Natural killer cell (primary cell): ENCODE results near the gene NKX3-2. TPM values are rescaled to one million over a fixed set of nuclear protein-coding genes. Genes with fewer than 3 reads are reported as not detected.

Experiments
- ATAC-seq, 3 donors: fragments of 150-1000 bp in 2 of 3; fragments of 200-7000 bp in 1 of 3; cut with Tn5 transposase; 1 replicate in 1 of 3; 2 replicates in 2 of 3; pipeline ENCODE4 v1.10.0; 2021; ENCODE audit warnings: mild to moderate bottlenecking in 2 of 3, moderate library complexity in 2 of 3
- DNase-seq, 2 donors: peaks; one replicate each; pipeline versions ENCODE4 v3.0.0 to v3.0.0-alpha.2; 2013 to 2021; ENCODE audit warnings: mixed read lengths in 1 of 2
- H3K27ac ChIP-seq: one replicate; pipeline ENCODE4 v1.5.1; 2013; ENCODE audit warnings: mild to moderate bottlenecking, low read length
- H3K27me3 ChIP-seq: one replicate; pipeline ENCODE4 v1.6.1; 2013; ENCODE audit warnings: low read length; ENCODE audit not compliant: control insufficient read depth, insufficient read depth
- H3K36me3 ChIP-seq: one replicate; pipeline ENCODE4 v1.6.1; 2013; ENCODE audit warnings: low read length; ENCODE audit not compliant: control insufficient read depth, insufficient read depth
- H3K4me1 ChIP-seq: one replicate; pipeline ENCODE4 v1.6.1; 2013; ENCODE audit warnings: low read length; ENCODE audit not compliant: control insufficient read depth, insufficient read depth
- H3K4me3 ChIP-seq: one replicate; pipeline ENCODE4 v1.5.1; 2013; ENCODE audit warnings: low read length
- H3K9me3 ChIP-seq: one replicate; pipeline ENCODE4 v1.6.1; 2013; ENCODE audit warnings: low read length; ENCODE audit not compliant: control insufficient read depth, insufficient read depth
- H3K27ac Mint-ChIP-seq, 2 donors: one replicate each; pipeline ENCODE4 v1.8.0; 2022; ENCODE audit warnings: mild to moderate bottlenecking in 2 of 2, mixed read lengths in 2 of 2, moderate library complexity in 1 of 2
- H3K27me3 Mint-ChIP-seq, 2 donors: one replicate each; pipeline ENCODE4 v1.8.0; 2022; ENCODE audit warnings: low read depth in 2 of 2, mixed read lengths in 2 of 2
- H3K36me3 Mint-ChIP-seq: one replicate; pipeline ENCODE4 v1.8.0; 2022; ENCODE audit warnings: mixed read lengths
- H3K4me1 Mint-ChIP-seq, 2 donors: one replicate each; pipeline ENCODE4 v1.8.0; 2022; ENCODE audit warnings: mixed read lengths in 2 of 2
- H3K4me3 Mint-ChIP-seq: one replicate; pipeline ENCODE4 v1.8.0; 2022; ENCODE audit warnings: mild to moderate bottlenecking, moderate library complexity, mixed read lengths
- H3K9me3 Mint-ChIP-seq, 2 donors: one replicate each; pipeline ENCODE4 v1.8.0; 2022; ENCODE audit warnings: mixed read lengths in 2 of 2
- WGBS: methylation state at CpG from one replicate; pipeline ENCODE4 v1.1.7; 2013; ENCODE audit warnings: missing lambda C conversion rate; ENCODE audit not compliant: insufficient coverage; 5-methylcytosine and 5-hydroxymethylcytosine counted together
- intact Hi-C: fragments of 100-400 bp; cut with micrococcal nuclease; formaldehyde crosslinking; loops from one replicate; pipeline ENCODE4 v1.14.2; 2022
- total RNA-seq, 4 donors: library from RNA; stranded (reverse); fragments of 120-200 nt in 1 of 4; gene quantifications; one replicate each; pipeline versions ENCODE4 v1.2.3 to v1.2.4, GENCODE V29; 2013 to 2022
- TF ChIP-seq, protein P1 (sequence below): fragments of 200-600 bp; IDR thresholded peaks from one replicate; pipeline ENCODE4 v1.8.0; 2022; ENCODE audit warnings: antibody characterized with exemption

Gene NKX3-2
- total RNA-seq, 3 donors from 2014 or later (not counting 1 experiment from before 2014, with no cell fraction given): not detected

DNA sequence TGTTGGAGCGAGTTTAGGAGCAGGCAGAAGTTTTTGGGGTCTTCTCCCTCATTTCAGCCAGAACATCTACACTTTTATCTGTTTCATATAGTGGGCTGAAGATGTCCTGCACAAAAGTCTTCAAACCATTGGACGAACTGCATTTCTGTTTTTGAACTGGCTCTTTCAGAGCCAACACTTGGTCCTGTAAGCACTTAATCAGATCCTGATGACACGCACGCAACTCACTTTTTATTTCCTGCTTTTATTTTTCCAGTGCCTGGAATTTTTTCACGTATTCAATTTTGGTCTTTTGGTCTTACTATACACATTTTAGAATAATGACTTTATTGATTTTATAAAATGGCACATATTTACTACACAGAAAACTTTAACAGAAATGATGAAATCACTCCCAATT is 40.2 kb upstream of the NKX3-2 start:
- H3K27me3 ChIP-seq: no peaks in the 10 kb centered on the region
- Mint-ChIP-seq H3K9me3 (no peaks in the 10 kb centered on the region), H3K4me3 (no peak overlapping the region), H3K4me1 (peaks cover 7 to 10% of the 10 kb centered on the region in 2 donors), H3K27ac (no peak overlapping the region), H3K27me3 (no peaks in the 10 kb centered on the region), H3K36me3 (peaks cover 44% of the 10 kb centered on the region)
- DNase-seq (no peak), ATAC-seq (no peak)
- no peaks in the 10 kb centered on the region for H3K4me1 ChIP-seq
- no peak overlapping the region for H3K4me3 ChIP-seq
- H3K27ac ChIP-seq: no peak overlapping the region
- no peaks in the 10 kb centered on the region for H3K9me3 ChIP-seq
- TF ChIP-seq, protein P1, sequence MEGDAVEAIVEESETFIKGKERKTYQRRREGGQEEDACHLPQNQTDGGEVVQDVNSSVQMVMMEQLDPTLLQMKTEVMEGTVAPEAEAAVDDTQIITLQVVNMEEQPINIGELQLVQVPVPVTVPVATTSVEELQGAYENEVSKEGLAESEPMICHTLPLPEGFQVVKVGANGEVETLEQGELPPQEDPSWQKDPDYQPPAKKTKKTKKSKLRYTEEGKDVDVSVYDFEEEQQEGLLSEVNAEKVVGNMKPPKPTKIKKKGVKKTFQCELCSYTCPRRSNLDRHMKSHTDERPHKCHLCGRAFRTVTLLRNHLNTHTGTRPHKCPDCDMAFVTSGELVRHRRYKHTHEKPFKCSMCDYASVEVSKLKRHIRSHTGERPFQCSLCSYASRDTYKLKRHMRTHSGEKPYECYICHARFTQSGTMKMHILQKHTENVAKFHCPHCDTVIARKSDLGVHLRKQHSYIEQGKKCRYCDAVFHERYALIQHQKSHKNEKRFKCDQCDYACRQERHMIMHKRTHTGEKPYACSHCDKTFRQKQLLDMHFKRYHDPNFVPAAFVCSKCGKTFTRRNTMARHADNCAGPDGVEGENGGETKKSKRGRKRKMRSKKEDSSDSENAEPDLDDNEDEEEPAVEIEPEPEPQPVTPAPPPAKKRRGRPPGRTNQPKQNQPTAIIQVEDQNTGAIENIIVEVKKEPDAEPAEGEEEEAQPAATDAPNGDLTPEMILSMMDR: no peak
- WGBS: 93% methylated on average over 3 of the region's 5 CpGs
- peaks cover 91% of the 10 kb centered on the region for H3K36me3 ChIP-seq
- intact Hi-C loops: no loop called here

DNA sequence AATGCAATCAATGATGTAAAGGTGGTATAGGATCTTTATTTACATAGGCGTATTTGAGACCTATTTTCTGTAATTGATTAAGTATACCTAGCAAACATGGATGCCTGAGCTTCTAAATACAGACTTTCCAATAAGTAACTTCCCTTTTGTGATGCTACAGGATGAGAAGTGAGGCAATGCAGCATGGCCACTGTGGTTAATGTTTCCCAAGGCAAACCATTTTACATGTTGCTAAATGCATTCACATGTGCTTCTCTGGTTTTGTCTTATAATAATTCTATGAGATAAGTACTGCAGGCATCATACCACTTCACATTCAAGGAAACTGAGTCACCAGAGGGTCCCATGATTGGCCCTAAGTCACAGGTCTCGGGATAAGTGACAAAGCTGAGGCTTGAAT is 35.7 kb upstream of the NKX3-2 start:
- intact Hi-C loops: no loop called here
- no peak overlapping the region for H3K27ac Mint-ChIP-seq
- ATAC-seq (no peak), DNase-seq (no peak)
- no peaks in the 10 kb centered on the region for H3K9me3 ChIP-seq
- no peaks in the 10 kb centered on the region for H3K4me1 ChIP-seq
- H3K27me3 Mint-ChIP-seq: no peaks in the 10 kb centered on the region
- H3K4me3 ChIP-seq: no peak overlapping the region
- H3K27ac ChIP-seq: no peak overlapping the region
- H3K4me3 Mint-ChIP-seq: no peak overlapping the region
- WGBS: 92% methylated on average over 1 of the region's 2 CpGs
- peaks cover 7 to 10% of the 10 kb centered on the region in 2 donors for H3K4me1 Mint-ChIP-seq
- peaks cover 85% of the 10 kb centered on the region for H3K36me3 ChIP-seq
- H3K36me3 Mint-ChIP-seq: peaks cover 49% of the 10 kb centered on the region
- TF ChIP-seq, protein P1: no peak
- H3K9me3 Mint-ChIP-seq: no peaks in the 10 kb centered on the region
- H3K27me3 ChIP-seq: no peaks in the 10 kb centered on the region

DNA sequence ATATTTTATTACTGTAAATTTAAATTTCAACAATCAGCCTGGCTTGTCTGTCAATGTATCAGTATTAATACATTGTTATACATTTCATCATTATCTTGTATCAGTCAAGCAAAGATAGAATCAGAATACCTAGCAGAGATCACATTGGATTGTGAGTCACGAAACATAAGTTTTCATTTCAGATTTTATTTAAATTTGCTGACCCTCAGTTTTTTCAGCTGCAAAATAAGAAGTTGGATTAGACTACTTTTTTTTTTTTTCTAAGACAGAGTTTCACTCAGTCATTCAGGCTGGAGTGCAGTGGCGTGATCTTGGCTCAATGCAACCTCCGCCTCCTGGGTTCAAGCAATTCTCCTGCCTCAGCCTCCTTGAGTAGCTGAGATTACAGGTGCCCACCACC is 33.4 kb upstream of the NKX3-2 start:
- no peak for DNase-seq
- peaks cover 38% of the 10 kb centered on the region for H3K36me3 Mint-ChIP-seq
- intact Hi-C loops: no loop called here
- ATAC-seq: no peak
- no peaks in the 10 kb centered on the region for H3K4me1 ChIP-seq
- 98% methylated on average over 3 of the region's 3 CpGs for WGBS
- H3K4me3 ChIP-seq: no peak overlapping the region
- H3K9me3 ChIP-seq: no peaks in the 10 kb centered on the region
- no peak overlapping the region for H3K27ac Mint-ChIP-seq
- no peak overlapping the region for H3K4me3 Mint-ChIP-seq
- H3K27me3 ChIP-seq: no peaks in the 10 kb centered on the region
- H3K27me3 Mint-ChIP-seq: no peaks in the 10 kb centered on the region
- no peaks in the 10 kb centered on the region for H3K4me1 Mint-ChIP-seq
- no peaks in the 10 kb centered on the region for H3K9me3 Mint-ChIP-seq
- H3K36me3 ChIP-seq: peaks cover 83% of the 10 kb centered on the region
- no peak overlapping the region for H3K27ac ChIP-seq
- TF ChIP-seq, protein P1: no peak

DNA sequence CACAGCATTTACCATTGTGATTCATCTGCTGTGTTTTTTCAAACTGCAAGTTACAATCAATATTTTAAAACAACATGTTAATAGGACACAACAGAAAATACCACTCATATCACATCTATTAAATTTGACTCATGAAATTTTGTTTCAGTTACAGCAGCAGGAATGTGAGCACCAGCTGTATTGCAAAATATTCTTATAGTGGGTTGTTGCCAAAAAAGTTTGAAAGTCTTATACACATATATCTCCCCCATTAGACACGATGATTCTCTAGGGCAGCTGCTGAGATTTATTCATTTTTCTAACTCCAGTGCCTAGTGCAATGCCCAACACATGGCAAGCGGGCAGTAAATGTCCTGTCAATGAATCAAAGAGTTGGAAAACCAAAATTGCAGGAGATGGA is 26.6 kb upstream of the NKX3-2 start:
- 100% methylated on average over 2 of the region's 2 CpGs for WGBS
- peaks cover 0 to 4% of the 10 kb centered on the region in 2 donors for H3K4me1 Mint-ChIP-seq
- H3K27ac Mint-ChIP-seq: no peak overlapping the region
- intact Hi-C loops: no loop called here
- H3K27me3 ChIP-seq: no peaks in the 10 kb centered on the region
- H3K9me3 Mint-ChIP-seq: no peaks in the 10 kb centered on the region
- H3K36me3 ChIP-seq: peaks cover 67% of the 10 kb centered on the region
- no peaks in the 10 kb centered on the region for H3K27me3 Mint-ChIP-seq
- no peak overlapping the region for H3K4me3 Mint-ChIP-seq
- peaks cover 40% of the 10 kb centered on the region for H3K36me3 Mint-ChIP-seq
- H3K9me3 ChIP-seq: no peaks in the 10 kb centered on the region
- DNase-seq (no peak), ATAC-seq (no peak)
- TF ChIP-seq, protein P1: no peak
- H3K27ac ChIP-seq: no peak overlapping the region
- H3K4me3 ChIP-seq: no peak overlapping the region
- no peaks in the 10 kb centered on the region for H3K4me1 ChIP-seq
